Liver (tissue), 9 donors: Measurements from ENCODE around the gene INPP4A. TPM values are rescaled to one million over a fixed set of nuclear protein-coding genes. Genes with fewer than 3 reads are reported as not detected.

Experiments
- DNase-seq: peaks from one replicate; pipeline ENCODE4 v3.0.0-alpha.2; 2017; ENCODE audit warnings: low spot score
- H3K27ac ChIP-seq, 2 donors: one replicate each; pipeline ENCODE4 v1.7.0; 2013; ENCODE audit warnings: inconsistent platforms in 2 of 2, low read length in 2 of 2, control low read depth in 1 of 2, low read depth in 1 of 2, mild to moderate bottlenecking in 1 of 2
- H3K27me3 ChIP-seq, 4 donors: one replicate each; pipeline versions ENCODE4 v1.6.1 to v1.7.0; 2013; ENCODE audit warnings: low read length in 3 of 4, inconsistent platforms in 1 of 4, mild to moderate bottlenecking in 1 of 4, moderate library complexity in 1 of 4; ENCODE audit not compliant: control insufficient read depth in 4 of 4, insufficient read depth in 4 of 4
- H3K36me3 ChIP-seq, 4 donors: one replicate each; pipeline versions ENCODE4 v1.6.1 to v1.7.0; 2013; ENCODE audit warnings: low read length in 3 of 4, mild to moderate bottlenecking in 3 of 4, low read depth in 1 of 4, moderate library complexity in 1 of 4; ENCODE audit not compliant: control insufficient read depth in 4 of 4, insufficient read depth in 3 of 4
- H3K4me1 ChIP-seq, 4 donors: one replicate each; pipeline versions ENCODE4 v1.6.1 to v1.7.0; 2013; ENCODE audit warnings: low read length in 3 of 4, mild to moderate bottlenecking in 3 of 4, moderate library complexity in 1 of 4; ENCODE audit not compliant: control insufficient read depth in 4 of 4, insufficient read depth in 4 of 4
- H3K4me3 ChIP-seq, 3 donors: one replicate each; pipeline versions ENCODE4 v1.6.1 to v1.7.0; 2013; ENCODE audit warnings: low read length in 3 of 3, control low read depth in 1 of 3, low read depth in 1 of 3, mild to moderate bottlenecking in 1 of 3
- H3K9ac ChIP-seq, 2 donors: one replicate each; pipeline ENCODE4 v1.7.0; 2013; ENCODE audit warnings: low read length in 2 of 2, mild to moderate bottlenecking in 2 of 2, moderate library complexity in 2 of 2, control low read depth in 1 of 2, low read depth in 1 of 2
- H3K9me3 ChIP-seq, 4 donors: one replicate each; pipeline versions ENCODE4 v1.6.1 to v1.7.0; 2013; ENCODE audit warnings: low read length in 3 of 4; ENCODE audit not compliant: control insufficient read depth in 4 of 4
- EGR1 ChIP-seq, 2 donors: IDR thresholded peaks; 2 replicates each; pipeline ENCODE4 v1.6.1; 2016 to 2018; ENCODE audit warnings: antibody characterized with exemption in 2 of 2, low read depth in 2 of 2
- FOXA1 ChIP-seq: IDR thresholded peaks from 2 replicates; pipeline ENCODE4 v1.6.1; 2016; ENCODE audit warnings: antibody characterized with exemption
- FOXA2 ChIP-seq: IDR thresholded peaks from 2 replicates; pipeline ENCODE4 v1.6.1; 2016; ENCODE audit warnings: antibody characterized with exemption
- GABPA ChIP-seq, 2 donors: IDR thresholded peaks in 1 of 2; conservative IDR thresholded peaks in 1 of 2; 2 replicates each; pipeline ENCODE4 v1.6.1; 2016; ENCODE audit warnings: antibody characterized with exemption in 2 of 2, mild to moderate bottlenecking in 1 of 2, moderate library complexity in 1 of 2
- HNF4A ChIP-seq, 2 donors: conservative IDR thresholded peaks; 2 replicates each; pipeline ENCODE4 v1.6.1; 2016; ENCODE audit warnings: antibody characterized with exemption in 2 of 2, mild to moderate bottlenecking in 2 of 2
- HNF4G ChIP-seq: IDR thresholded peaks from 2 replicates; pipeline ENCODE4 v1.6.1; 2016; ENCODE audit warnings: antibody characterized with exemption
- JUND ChIP-seq, 2 donors: IDR thresholded peaks; 2 replicates each; pipeline ENCODE4 v1.6.1; 2016; ENCODE audit warnings: antibody characterized with exemption in 2 of 2
- NR2F2 ChIP-seq: IDR thresholded peaks from 2 replicates; pipeline ENCODE4 v1.6.1; 2016; ENCODE audit warnings: antibody characterized with exemption
- RAD21 ChIP-seq, 2 donors: IDR thresholded peaks; 2 replicates each; pipeline ENCODE4 v1.6.1; 2016; ENCODE audit warnings: antibody characterized with exemption in 2 of 2, mild to moderate bottlenecking in 2 of 2
- RXRA ChIP-seq, 2 donors: IDR thresholded peaks; 2 replicates each; pipeline ENCODE4 v1.6.1; 2017 to 2018; ENCODE audit warnings: antibody characterized with exemption in 2 of 2, mild to moderate bottlenecking in 1 of 2
- SP1 ChIP-seq: IDR thresholded peaks from 2 replicates; pipeline ENCODE4 v1.6.1; 2018; ENCODE audit warnings: antibody characterized with exemption, mild to moderate bottlenecking
- TAF1 ChIP-seq: conservative IDR thresholded peaks from 2 replicates; pipeline ENCODE4 v1.6.1; 2016; ENCODE audit warnings: antibody characterized with exemption, mild to moderate bottlenecking
- YY1 ChIP-seq: IDR thresholded peaks from 2 replicates; pipeline ENCODE4 v1.6.1; 2016; ENCODE audit warnings: antibody characterized with exemption, mild to moderate bottlenecking
- WGBS: extraction: QIAGEN DNeasy Blood & Tissue Kit; methylation state at CpG from one replicate; pipeline ENCODE4 v1.1.7; 2013; 5-methylcytosine and 5-hydroxymethylcytosine counted together
- polyA plus RNA-seq, 2 donors: library from polyadenylated mRNA; stranded (reverse) in 1 of 2; unstranded in 1 of 2; fragments of 200-250 nt in 1 of 2; fragments of >200 nt in 1 of 2; fragmentation: Nextera tagmentation in 1 of 2; extraction: Ambion mirVana in 1 of 2; gene quantifications; one replicate each; pipeline versions ENCODE4 v1.2.1 to v1.2.3, GENCODE V29; 2013 to 2015
- total RNA-seq, 2 donors: library from RNA; depleted of rRNA; stranded (reverse); fragments of >200 nt; gene quantifications; one replicate each; pipeline ENCODE4 v1.2.3, GENCODE V29; 2014
- TF ChIP-seq, protein P1 (sequence below): IDR thresholded peaks from 2 replicates; pipeline ENCODE4 v1.6.1; 2016; ENCODE audit warnings: antibody characterized with exemption
- TF ChIP-seq, protein P2 (sequence below): IDR thresholded peaks from 2 replicates; pipeline ENCODE4 v1.6.1; 2016; ENCODE audit warnings: antibody characterized with exemption, mild to moderate bottlenecking
- TF ChIP-seq, protein P3 (sequence below): IDR thresholded peaks from 2 replicates; pipeline ENCODE4 v1.6.1; 2016; ENCODE audit warnings: antibody characterized with exemption
- TF ChIP-seq, protein P4 (sequence below): fragments of 150-350 bp; IDR thresholded peaks from 2 replicates; pipeline ENCODE4 v1.5.1; 2017; ENCODE audit warnings: improper control_type of control experiment, low read depth, low read length; ENCODE audit not compliant: missing input control
- TF ChIP-seq, protein P5 (sequence below): IDR thresholded peaks from 2 replicates; pipeline ENCODE4 v1.6.1; 2016; ENCODE audit warnings: antibody characterized with exemption
- donor health status: healthy.
- donor health status: healthy.
- donor health status: healthy.
- donor health status: healthy.
- donor health status: healthy.

INPP4A gene
- total and polyA plus RNA-seq, 4 donors: 2.9 to 14.9 (median 7.2) TPM

DNA sequence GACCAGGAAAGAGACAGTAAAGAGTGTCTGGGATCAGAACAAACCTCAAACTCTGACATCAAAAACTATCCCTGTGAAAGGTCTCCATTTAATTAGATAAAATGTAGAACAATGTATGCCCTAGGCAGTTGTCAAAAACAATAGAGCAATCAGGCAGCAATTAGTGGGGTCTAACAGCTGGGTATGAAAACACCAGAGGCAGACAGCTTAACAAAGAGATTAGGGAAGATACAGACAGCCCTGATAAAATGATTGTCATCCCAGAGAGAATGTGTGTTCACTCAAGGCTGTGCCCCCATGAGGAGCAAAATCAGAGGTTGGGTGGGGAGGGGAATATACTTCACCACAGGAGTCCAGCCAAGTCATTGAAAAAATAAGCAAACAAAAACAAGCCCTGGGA lies 50.0 kb downstream of the INPP4A start:
- Histone ChIP-seq H3K27ac (no peak overlapping the region), H3K4me3 (no peak overlapping the region), H3K4me1 (no peaks in the 10 kb centered on the region), H3K9me3 (peaks cover 0 to 2% (median 0%) of the 10 kb centered on the region in 4 donors), H3K27me3 (no peaks in the 10 kb centered on the region), H3K9ac (no peak overlapping the region), H3K36me3 (peaks cover 0 to 3% (median 0%) of the 10 kb centered on the region in 4 donors)
- TF ChIP-seq EGR1 (IDR thresholded peaks at IDR 0.05; ENCODE audit: low read depth in 2 of 2) (no peak), HNF4A (conservative IDR thresholded peaks at IDR 0.05) (no peak), HNF4G (no peak)
- TF ChIP-seq, protein P1, sequence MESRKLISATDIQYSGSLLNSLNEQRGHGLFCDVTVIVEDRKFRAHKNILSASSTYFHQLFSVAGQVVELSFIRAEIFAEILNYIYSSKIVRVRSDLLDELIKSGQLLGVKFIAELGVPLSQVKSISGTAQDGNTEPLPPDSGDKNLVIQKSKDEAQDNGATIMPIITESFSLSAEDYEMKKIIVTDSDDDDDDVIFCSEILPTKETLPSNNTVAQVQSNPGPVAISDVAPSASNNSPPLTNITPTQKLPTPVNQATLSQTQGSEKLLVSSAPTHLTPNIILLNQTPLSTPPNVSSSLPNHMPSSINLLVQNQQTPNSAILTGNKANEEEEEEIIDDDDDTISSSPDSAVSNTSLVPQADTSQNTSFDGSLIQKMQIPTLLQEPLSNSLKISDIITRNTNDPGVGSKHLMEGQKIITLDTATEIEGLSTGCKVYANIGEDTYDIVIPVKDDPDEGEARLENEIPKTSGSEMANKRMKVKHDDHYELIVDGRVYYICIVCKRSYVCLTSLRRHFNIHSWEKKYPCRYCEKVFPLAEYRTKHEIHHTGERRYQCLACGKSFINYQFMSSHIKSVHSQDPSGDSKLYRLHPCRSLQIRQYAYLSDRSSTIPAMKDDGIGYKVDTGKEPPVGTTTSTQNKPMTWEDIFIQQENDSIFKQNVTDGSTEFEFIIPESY: no peak
- DNase-seq: no peak

DNA sequence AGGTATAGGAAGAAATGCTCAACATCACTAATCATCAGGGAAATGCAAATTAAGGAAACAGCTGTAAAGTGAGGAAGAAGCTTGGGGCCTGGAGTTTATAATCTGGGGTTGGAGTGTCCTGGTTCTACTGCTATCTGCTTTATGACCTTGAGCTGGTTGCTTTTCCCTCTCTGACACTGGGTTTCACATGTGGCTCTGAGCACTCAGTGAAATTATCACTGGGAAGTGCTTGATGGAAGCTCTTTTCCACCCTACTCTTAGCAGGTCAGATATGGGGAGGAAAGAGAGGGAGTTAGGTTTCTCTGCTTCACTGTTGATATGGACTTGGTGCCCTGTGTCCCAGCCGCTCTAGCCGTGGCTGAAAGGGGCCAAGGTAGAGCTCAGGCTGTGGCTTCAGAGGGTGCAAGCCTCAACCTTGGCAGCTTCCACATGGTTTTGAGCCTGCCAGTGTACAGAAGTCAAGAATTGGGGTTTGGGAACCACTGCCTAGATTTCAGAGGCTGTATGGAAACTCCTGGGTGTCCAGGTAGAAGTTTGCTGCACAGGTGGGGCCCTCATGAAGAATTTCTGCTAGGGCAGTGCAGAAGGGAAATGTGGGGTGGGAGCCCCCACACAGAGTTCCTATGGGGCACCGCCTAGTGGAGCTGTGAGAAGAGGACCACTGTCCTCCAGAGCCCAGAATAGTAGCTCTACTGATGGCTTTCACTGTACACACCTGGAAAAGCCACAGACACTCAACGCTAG lies 52.3 kb downstream of the INPP4A start:
- peaks cover 0 to 2% (median 0%) of the 10 kb centered on the region in 4 donors for H3K9me3 ChIP-seq
- WGBS: 97% methylated on average over 4 of the region's 4 CpGs
- TF ChIP-seq GABPA (IDR thresholded peaks at IDR 0.05 in 1 of 2, conservative IDR thresholded peaks at IDR 0.05 in 1 of 2): no peak
- TF ChIP-seq FOXA1: no peak
- TF ChIP-seq FOXA2: no peak
- TF ChIP-seq, protein P1: no peak
- no peak for TF ChIP-seq YY1
- no peak for TF ChIP-seq JUND (IDR thresholded peaks at IDR 0.05)
- TF ChIP-seq, protein P2, sequence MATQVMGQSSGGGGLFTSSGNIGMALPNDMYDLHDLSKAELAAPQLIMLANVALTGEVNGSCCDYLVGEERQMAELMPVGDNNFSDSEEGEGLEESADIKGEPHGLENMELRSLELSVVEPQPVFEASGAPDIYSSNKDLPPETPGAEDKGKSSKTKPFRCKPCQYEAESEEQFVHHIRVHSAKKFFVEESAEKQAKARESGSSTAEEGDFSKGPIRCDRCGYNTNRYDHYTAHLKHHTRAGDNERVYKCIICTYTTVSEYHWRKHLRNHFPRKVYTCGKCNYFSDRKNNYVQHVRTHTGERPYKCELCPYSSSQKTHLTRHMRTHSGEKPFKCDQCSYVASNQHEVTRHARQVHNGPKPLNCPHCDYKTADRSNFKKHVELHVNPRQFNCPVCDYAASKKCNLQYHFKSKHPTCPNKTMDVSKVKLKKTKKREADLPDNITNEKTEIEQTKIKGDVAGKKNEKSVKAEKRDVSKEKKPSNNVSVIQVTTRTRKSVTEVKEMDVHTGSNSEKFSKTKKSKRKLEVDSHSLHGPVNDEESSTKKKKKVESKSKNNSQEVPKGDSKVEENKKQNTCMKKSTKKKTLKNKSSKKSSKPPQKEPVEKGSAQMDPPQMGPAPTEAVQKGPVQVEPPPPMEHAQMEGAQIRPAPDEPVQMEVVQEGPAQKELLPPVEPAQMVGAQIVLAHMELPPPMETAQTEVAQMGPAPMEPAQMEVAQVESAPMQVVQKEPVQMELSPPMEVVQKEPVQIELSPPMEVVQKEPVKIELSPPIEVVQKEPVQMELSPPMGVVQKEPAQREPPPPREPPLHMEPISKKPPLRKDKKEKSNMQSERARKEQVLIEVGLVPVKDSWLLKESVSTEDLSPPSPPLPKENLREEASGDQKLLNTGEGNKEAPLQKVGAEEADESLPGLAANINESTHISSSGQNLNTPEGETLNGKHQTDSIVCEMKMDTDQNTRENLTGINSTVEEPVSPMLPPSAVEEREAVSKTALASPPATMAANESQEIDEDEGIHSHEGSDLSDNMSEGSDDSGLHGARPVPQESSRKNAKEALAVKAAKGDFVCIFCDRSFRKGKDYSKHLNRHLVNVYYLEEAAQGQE: no peak
- TF ChIP-seq SP1: no peak
- no peak for TF ChIP-seq RAD21 (IDR thresholded peaks at IDR 0.05)
- TF ChIP-seq EGR1 (IDR thresholded peaks at IDR 0.05; ENCODE audit: low read depth in 2 of 2): no peak
- TF ChIP-seq, protein P3, sequence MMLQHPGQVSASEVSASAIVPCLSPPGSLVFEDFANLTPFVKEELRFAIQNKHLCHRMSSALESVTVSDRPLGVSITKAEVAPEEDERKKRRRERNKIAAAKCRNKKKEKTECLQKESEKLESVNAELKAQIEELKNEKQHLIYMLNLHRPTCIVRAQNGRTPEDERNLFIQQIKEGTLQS: no peak
- TF ChIP-seq NR2F2: no peak
- no peak for TF ChIP-seq HNF4G
- no peak for TF ChIP-seq TAF1
- TF ChIP-seq, protein P4, sequence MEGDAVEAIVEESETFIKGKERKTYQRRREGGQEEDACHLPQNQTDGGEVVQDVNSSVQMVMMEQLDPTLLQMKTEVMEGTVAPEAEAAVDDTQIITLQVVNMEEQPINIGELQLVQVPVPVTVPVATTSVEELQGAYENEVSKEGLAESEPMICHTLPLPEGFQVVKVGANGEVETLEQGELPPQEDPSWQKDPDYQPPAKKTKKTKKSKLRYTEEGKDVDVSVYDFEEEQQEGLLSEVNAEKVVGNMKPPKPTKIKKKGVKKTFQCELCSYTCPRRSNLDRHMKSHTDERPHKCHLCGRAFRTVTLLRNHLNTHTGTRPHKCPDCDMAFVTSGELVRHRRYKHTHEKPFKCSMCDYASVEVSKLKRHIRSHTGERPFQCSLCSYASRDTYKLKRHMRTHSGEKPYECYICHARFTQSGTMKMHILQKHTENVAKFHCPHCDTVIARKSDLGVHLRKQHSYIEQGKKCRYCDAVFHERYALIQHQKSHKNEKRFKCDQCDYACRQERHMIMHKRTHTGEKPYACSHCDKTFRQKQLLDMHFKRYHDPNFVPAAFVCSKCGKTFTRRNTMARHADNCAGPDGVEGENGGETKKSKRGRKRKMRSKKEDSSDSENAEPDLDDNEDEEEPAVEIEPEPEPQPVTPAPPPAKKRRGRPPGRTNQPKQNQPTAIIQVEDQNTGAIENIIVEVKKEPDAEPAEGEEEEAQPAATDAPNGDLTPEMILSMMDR: no peak
- TF ChIP-seq RXRA (IDR thresholded peaks at IDR 0.05): no peak
- TF ChIP-seq, protein P5, sequence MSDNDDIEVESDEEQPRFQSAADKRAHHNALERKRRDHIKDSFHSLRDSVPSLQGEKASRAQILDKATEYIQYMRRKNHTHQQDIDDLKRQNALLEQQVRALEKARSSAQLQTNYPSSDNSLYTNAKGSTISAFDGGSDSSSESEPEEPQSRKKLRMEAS: no peak
- no peak for TF ChIP-seq HNF4A (conservative IDR thresholded peaks at IDR 0.05)
- H3K4me3 ChIP-seq: no peak overlapping the region
- H3K27ac ChIP-seq: no peak overlapping the region
- H3K9ac ChIP-seq: no peak overlapping the region
- DNase-seq: no peak
- H3K27me3 ChIP-seq: no peaks in the 10 kb centered on the region
- H3K36me3 ChIP-seq: no peaks in the 10 kb centered on the region
- no peaks in the 10 kb centered on the region for H3K4me1 ChIP-seq
